Motor neuron (in vitro differentiated cells): ENCODE data around the gene FOXL3. TPM values are rescaled to one million over a fixed set of nuclear protein-coding genes. Genes with fewer than 3 reads are reported as not detected.
"Not testable (repeated sequence)": the region's sequence is repeated elsewhere in the genome, so short reads cannot be mapped to it uniquely, and the experiment has no call there.

ENCODE experiments used
- ATAC-seq, 8 experiments: fragments of 200-7000 bp; cut with Tn5 transposase; replicated peaks in 6 of 8; 2 replicates each; pipeline ENCODE4 v1.8.0; 2021; ENCODE audit warnings: mild to moderate bottlenecking in 8 of 8, moderate library complexity in 8 of 8
- H3K27ac ChIP-seq, 2 donors: fragments of 250-450 bp; sonication (Bioruptor Pico); 2 replicates each; pipeline ENCODE4 v1.9.0; 2021; ENCODE audit warnings: antibody characterized with exemption in 2 of 2, mild to moderate bottlenecking in 2 of 2, moderate library complexity in 1 of 2
- H3K4me1 ChIP-seq, 2 donors: fragments of 250-450 bp; sonication (Bioruptor Pico); replicated peaks in 1 of 2; 2 replicates each; pipeline ENCODE4 v1.6.1; 2021; ENCODE audit warnings: antibody characterized with exemption in 2 of 2, mild to moderate bottlenecking in 2 of 2, moderate library complexity in 1 of 2
- H3K4me3 ChIP-seq, 5 donors: fragments of 250-450 bp; sonication (Bioruptor Pico); 2 replicates each; pipeline ENCODE4 v1.9.0; 2021; ENCODE audit warnings: antibody characterized with exemption in 5 of 5, mild to moderate bottlenecking in 5 of 5, moderate library complexity in 4 of 5
- WGBS, 10 experiments: fragments of 450-650 bp; shearing (Covaris generic); methylation state at CpG; one replicate each; pipeline ENCODE4 v1.0.0; 2022; 5-methylcytosine and 5-hydroxymethylcytosine counted together
- in situ Hi-C, 9 experiments: fragments of 400-800 bp; cut with MboI; loops; one replicate each; pipeline ENCODE4 v1.15.0; 2021; ENCODE audit warnings: low sequenced_read_pairs in 9 of 9, low pct_unique_long_range_greater_than_20kb in 2 of 9; ENCODE audit not compliant: unreplicated experiment in 9 of 9
- total RNA-seq, 8 experiments: library from RNA; unstranded; fragments of 300-600 nt; gene quantifications; 2 replicates each; pipeline versions ENCODE4 v1.2.3 to v1.2.4, GENCODE V29; 2022

Gene FOXL3
- total RNA-seq, 8 experiments from 2014 or later: not detected

GRCh38 chr7:258476-259190 lies 31.3 kb upstream of the FOXL3 start:
- no peak overlapping the region for H3K27ac ChIP-seq
- ATAC-seq: peak in 1 of 8 experiments; percentile 13
- no peaks in the 10 kb centered on the region for H3K4me1 ChIP-seq
- no peak overlapping the region for H3K4me3 ChIP-seq
- WGBS, 10 experiments: 80 to 100% (median 86%) methylated on average over 2 to 4 of the region's 31 CpGs; no CpG with 5 or more reads in 7 of the 10 experiments
- in situ Hi-C loops: no loop called here

DNA sequence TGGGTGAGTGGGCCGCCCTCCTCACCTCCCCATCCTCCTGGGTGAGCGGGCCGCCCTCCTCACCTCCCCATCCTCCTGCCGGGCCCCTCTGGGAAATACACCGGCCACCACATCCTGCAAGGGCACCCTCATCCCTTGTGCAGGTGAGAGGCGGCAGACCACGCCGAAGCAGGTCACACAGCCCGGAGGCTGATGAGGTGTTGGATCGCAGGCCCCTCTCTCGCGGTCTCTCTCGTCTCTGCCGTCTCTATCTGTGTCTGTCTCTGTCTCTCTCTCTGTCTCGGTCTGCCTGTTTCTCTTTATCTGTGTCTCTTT lies 30.8 kb upstream of the FOXL3 start:
- peak in 1 of 8 experiments; percentile 17 for ATAC-seq
- no peaks in the 10 kb centered on the region for H3K4me1 ChIP-seq
- no peak overlapping the region for H3K4me3 ChIP-seq
- no peak overlapping the region for H3K27ac ChIP-seq
- in situ Hi-C loops: no loop called here
- 90 to 100% (median 97%) methylated on average over 1 to 14 of the region's 15 CpGs; no CpG with 5 or more reads in 1 of the 10 experiments for WGBS, 10 experiments

- H3K4me3 ChIP-seq: no peak overlapping the region
- no peaks in the 10 kb centered on the region for H3K4me1 ChIP-seq
- in situ Hi-C loops: no loop called here
- 88 to 100% (median 96%) methylated on average over 1 to 16 of the region's 44 CpGs; no CpG with 5 or more reads in 2 of the 10 experiments for WGBS, 10 experiments
- H3K27ac ChIP-seq: no peak overlapping the region
- ATAC-seq: no peak
Observed at GRCh38 chr7:259751-260405, 30.1 kb upstream of the FOXL3 start.

DNA sequence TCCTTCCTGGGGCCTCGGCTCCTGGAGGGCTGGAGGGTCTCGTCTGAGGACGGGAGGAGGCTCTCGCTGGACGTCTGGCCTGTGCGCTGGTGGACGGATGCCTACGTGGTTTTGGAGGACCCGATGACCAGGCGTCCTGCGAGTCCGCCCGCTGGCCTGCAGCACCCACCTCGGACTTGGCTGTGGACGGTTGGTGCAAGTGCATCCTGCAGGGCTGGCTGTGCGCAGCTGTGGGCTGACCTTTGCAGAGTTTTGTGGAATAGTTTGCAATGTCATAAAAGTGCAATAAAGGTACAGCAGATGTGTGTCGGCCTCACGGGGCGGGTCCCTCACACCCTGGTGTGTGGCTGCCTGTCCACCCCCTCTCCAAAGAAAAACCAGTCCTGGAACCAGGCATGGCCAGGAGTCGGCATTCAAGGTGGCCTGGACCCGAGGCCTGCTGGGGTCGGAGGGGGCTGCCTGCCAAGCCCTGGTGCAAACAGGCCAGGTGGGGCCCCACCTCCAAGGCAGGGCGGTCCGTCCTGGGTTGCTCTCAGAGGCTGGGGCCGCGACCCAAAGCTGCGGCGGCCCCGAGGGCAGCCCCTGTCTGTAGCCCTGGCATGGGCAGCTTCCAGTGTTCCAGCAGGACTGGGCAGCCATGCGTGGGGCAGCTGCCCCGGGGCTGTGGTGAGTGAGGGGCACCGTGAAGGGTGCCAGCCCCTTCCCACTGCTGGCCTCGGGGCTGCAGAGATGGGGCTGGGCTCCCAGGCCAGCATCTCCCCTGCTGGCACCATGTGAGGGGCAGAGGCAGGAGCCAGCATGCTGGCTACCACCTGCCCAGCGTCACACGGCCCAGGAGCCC lies 29.3 kb upstream of the FOXL3 start:
- Histone ChIP-seq H3K27ac (no peak overlapping the region), H3K4me1 (no peaks in the 10 kb centered on the region), H3K4me3 (no peak overlapping the region)
- peak in 2 of 8 experiments; percentile 12 for ATAC-seq
- in situ Hi-C loops: no loop called here
- WGBS, 10 experiments: 80 to 100% (median 88%) methylated on average over 1 to 6 of the region's 35 CpGs; no CpG with 5 or more reads in 3 of the 10 experiments

- Histone ChIP-seq H3K4me1 (no peaks in the 10 kb centered on the region), H3K4me3 (no peak overlapping the region), H3K27ac (no peak overlapping the region)
- peak in 2 of 8 experiments; percentile 12 to 14 for ATAC-seq
- 40 to 100% (median 86%) methylated on average over 1 to 16 of the region's 32 CpGs; no CpG with 5 or more reads in 3 of the 10 experiments for WGBS, 10 experiments
- in situ Hi-C loops: no loop called here
Observed at GRCh38 chr7:261341-262250, 28.4 kb upstream of the FOXL3 start.

DNA sequence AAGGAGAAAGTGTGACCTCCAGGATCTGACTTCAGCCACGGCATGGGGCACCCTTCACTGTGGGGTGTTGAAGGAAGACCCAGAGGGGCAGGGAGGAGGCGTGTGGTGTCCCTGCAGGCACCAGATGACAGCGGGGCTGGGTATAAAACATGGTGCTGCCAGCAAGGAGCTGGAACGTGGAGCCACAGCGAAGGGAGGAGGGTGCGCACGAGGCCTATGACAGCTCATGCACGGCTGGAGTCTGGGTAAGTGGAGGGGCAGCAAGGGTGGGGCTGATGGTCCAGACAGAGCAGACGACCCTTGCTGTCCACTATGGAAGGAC lies 27.8 kb upstream of the FOXL3 start:
- H3K27ac ChIP-seq: no peak overlapping the region
- 100% methylated on average over 1 of the region's 9 CpGs; no CpG with 5 or more reads in 6 of the 10 experiments for WGBS, 10 experiments
- H3K4me1 ChIP-seq: no peaks in the 10 kb centered on the region
- no peak overlapping the region for H3K4me3 ChIP-seq
- in situ Hi-C loops: no loop called here
- ATAC-seq: no peak

- H3K27ac ChIP-seq, ATAC-seq, H3K4me1 ChIP-seq, H3K4me3 ChIP-seq, in situ Hi-C loops: not testable (repeated sequence)
- 92% methylated on average over 8 of the region's 31 CpGs; no CpG with 5 or more reads in 9 of the 10 experiments for WGBS, 10 experiments
Observed at GRCh38 chr7:262631-263311, 27.2 kb upstream of the FOXL3 start.

DNA sequence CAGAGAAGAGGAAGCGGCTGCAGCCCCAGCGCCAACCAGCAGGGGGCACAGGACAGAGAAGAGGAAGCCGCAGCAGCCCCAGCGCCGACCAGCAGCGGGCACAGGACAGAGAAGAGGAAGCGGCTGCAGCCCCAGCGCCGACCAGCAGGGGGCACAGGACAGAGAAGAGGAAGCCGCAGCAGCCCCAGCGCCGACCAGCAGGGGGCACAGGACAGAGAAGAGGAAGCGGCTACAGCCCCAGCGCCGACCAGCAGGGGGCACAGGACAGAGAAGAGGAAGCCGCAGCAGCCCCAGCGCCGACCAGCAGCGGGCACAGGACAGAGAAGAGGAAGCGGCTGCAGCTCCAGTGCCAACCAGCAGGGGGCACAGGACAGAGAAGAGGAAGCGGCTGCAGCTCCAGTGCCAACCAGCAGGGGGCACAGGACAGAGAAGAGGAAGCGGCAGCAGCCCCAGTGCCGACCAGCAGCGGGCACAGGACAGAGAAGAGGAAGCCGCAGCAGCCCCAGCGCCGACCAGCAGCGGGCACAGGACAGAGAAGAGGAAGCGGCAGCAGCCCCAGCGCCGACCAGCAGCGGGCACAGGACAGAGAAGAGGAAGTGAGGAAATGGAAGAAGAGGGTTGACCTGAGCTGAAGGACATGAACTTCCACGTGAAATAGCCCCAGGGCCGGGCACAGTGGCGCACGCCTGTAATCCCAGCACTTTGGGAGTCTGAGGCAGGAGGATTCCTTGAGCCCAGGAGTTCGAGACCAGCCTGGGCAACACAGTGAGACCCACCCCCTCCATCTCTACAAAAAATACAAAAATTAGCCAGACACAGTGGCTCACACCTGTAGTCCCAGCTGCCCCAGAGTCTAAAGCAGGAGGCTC lies 26.3 kb upstream of the FOXL3 start:
- H3K27ac ChIP-seq, in situ Hi-C loops, ATAC-seq, H3K4me1 ChIP-seq, H3K4me3 ChIP-seq: not testable (repeated sequence)
- WGBS, 10 experiments: 90 to 100% (median 95%) methylated on average over 1 to 5 of the region's 37 CpGs; no CpG with 5 or more reads in 6 of the 10 experiments

DNA sequence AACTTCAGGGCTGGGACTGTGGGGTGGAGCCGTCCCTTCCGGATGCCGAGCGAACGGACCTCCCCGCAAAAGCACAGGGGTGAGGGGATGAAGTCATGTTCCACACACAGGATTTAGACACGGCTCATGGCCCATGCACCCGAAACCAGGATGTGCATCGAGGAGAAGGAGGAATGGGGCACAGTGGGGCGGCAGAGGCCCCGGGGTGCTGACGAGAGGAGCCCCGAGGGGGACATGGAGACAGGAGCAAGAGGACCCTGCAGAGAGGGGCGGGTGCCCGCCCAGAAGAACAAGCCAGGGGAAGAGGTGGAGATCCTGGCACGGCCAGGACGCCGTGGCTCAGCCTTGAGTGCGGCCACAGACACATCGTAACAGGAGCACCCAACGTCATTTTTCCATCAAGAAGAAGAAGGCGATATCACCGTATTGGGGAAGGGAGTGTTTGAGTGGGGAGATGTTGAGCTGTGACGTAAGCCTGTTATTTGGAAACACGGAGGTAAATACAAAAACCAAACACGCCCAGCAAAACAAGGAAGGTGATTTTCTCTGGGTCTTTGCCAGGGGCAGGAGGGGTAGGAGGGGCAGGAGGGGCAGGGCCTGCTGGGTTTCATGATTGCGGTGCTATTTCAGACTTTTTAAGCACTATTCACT lies 25.3 kb upstream of the FOXL3 start:
- Histone ChIP-seq H3K4me3 (no peak overlapping the region), H3K27ac (no peak overlapping the region), H3K4me1 (no peaks in the 10 kb centered on the region)
- 81 to 95% (median 89%) methylated on average over 6 to 16 of the region's 27 CpGs; no CpG with 5 or more reads in 5 of the 10 experiments for WGBS, 10 experiments
- ATAC-seq: no peak
- in situ Hi-C loops: no loop called here

- 9 to 88% (median 64%) methylated on average over 5 to 16 of the region's 25 CpGs; no CpG with 5 or more reads in 2 of the 10 experiments for WGBS, 10 experiments
- ATAC-seq: peak in 3 of 8 experiments; percentile 4 to 16 (median 14)
- Histone ChIP-seq H3K4me3 (no peak overlapping the region), H3K4me1 (no peaks in the 10 kb centered on the region), H3K27ac (no peak overlapping the region)
- in situ Hi-C loops: no loop called here
Observed at GRCh38 chr7:265192-265997, 24.6 kb upstream of the FOXL3 start.
